Measurements from ENCODE around the gene AP1G2. TPM values are rescaled to one million over a fixed set of nuclear protein-coding genes. Genes with fewer than 3 reads are reported as not detected.
A peak's percentile ranks its signal among the peaks of the same experiment; 100 is the strongest.

AP1G2 gene
- total RNA-seq, 4 donors from 2014 or later: 175 to 369 (median 341) TPM

DNA sequence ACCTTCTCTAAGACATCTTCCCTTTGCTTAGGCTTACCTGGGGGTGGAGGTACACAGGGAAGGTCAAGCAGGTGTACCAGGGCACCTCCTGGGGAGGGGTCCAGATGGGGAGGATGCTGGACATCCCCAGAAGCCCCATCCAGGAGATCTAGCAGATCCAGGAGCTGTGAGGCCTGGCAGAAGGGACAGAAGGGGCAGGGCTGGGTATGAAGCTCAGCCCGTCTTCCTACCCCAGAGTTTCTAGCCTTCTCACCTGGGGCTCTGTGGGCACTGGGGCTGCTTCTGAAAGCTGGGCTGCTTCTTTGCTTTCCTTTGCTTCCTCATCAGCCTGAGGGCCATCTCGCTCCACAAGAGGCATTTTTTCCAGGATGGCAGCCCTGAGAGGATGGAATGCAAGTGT lies 6.3 kb downstream of the AP1G2 start:
- no peak overlapping the region for H3K27ac ChIP-seq
- no peak for TF ChIP-seq POLR2A (IDR thresholded peaks at IDR 0.05)
- TF ChIP-seq, protein P1, sequence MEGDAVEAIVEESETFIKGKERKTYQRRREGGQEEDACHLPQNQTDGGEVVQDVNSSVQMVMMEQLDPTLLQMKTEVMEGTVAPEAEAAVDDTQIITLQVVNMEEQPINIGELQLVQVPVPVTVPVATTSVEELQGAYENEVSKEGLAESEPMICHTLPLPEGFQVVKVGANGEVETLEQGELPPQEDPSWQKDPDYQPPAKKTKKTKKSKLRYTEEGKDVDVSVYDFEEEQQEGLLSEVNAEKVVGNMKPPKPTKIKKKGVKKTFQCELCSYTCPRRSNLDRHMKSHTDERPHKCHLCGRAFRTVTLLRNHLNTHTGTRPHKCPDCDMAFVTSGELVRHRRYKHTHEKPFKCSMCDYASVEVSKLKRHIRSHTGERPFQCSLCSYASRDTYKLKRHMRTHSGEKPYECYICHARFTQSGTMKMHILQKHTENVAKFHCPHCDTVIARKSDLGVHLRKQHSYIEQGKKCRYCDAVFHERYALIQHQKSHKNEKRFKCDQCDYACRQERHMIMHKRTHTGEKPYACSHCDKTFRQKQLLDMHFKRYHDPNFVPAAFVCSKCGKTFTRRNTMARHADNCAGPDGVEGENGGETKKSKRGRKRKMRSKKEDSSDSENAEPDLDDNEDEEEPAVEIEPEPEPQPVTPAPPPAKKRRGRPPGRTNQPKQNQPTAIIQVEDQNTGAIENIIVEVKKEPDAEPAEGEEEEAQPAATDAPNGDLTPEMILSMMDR (IDR thresholded peaks at IDR 0.05): no peak

DNA sequence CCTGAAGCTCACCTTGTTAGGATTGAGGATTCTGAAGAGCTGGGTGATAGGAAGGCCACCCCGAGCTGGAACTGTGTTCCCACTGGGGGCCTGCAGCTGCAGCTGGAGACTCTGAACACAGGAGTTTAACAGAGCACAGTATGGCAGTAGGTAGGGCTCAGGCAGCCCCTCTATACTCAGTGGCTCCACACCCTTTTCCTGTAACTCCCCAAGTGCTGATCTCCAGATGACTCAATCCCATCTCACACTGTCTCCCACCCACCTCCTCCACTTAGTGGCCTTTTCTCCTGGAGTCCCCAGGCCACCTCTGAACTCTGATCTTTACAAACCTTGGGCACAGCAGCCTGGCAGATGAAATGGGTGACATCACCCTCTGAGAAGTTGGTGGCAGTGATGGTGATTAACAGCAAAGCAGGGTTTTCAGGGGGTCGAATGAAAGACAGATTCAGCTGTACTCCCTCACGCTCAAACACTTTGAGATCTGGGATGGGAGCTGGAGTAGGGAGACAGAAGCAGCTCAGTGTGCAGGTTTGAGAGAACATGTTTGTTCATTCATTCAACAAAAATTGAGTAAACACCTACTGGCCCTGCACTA lies 7.6 kb downstream of the AP1G2 start:
- peaks cover 7 to 15% (median 10%) of the 10 kb centered on the region in 4 donors for H3K4me1 ChIP-seq
- DNase-seq: no peak
- peaks cover 0 to 57% (median 0%) of the 10 kb centered on the region in 3 donors for H3K36me3 ChIP-seq
- H3K4me3 ChIP-seq: no peak overlapping the region
- no peaks in the 10 kb centered on the region for H3K9me3 ChIP-seq
- no peaks in the 10 kb centered on the region for H3K27me3 ChIP-seq
- no peak overlapping the region for H3K27ac ChIP-seq
- TF ChIP-seq, protein P1 (IDR thresholded peaks at IDR 0.05): no peak
- TF ChIP-seq POLR2A (IDR thresholded peaks at IDR 0.05): no peak

More for the DNA sequence above, 6.3 kb downstream of the AP1G2 start:
- Histone ChIP-seq H3K36me3 (peaks cover 0 to 70% (median 0%) of the 10 kb centered on the region in 3 donors), H3K9me3 (no peaks in the 10 kb centered on the region), H3K27me3 (no peaks in the 10 kb centered on the region), H3K4me1 (peaks cover 7 to 11% (median 10%) of the 10 kb centered on the region in 4 donors), H3K4me3 (no peak overlapping the region)
- no peak for DNase-seq

DNA sequence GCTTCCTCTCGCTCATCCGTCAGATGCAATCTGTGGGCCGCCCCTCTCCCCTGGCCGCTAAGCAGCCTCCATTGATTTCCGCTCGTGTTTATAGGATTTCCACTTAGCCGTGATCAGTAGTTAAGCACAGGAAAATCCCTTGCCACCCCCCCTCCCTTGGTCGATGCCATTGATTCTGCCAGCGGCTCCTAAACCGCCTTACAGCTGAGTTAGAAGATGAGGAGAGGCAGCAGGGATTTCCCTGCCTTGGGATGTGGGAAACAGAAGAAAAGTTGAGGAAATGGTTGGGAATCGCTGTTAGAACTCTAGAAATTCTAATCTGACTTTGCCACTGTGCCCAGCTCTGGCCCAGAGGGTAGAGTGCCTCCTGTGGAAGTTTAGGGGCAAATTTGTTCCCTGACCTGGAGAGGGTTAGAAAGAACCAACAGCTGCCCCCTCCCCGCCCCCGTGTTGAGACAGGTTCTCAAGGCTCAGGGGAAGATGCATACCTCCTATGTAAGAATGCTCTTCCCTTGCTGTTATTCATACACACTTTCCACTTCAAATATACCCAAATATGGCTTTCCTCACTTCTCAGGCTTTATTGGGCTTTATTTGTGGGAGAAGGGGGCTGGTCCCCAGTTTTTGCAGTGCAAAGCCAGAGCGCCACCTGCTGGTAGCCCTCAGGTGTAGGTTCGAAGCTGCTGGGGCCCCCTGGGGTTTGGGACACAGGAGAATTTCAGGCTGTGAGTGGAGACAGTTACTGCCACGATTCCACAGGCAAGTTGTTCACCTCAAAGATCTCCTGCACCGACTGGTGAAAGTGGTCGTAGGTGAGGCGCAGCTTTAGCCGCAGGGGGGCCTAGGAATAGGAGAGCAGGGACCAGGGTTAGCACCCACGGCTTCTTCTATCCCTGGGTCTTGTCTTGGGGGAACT lies 8.3 kb downstream of the AP1G2 start:
- peaks cover 7 to 15% (median 10%) of the 10 kb centered on the region in 4 donors for H3K4me1 ChIP-seq
- DNase-seq: peak; percentile 56 to 75 (median 69)
- H3K27ac ChIP-seq: no peak overlapping the region
- peaks cover 0 to 50% (median 0%) of the 10 kb centered on the region in 3 donors for H3K36me3 ChIP-seq
- no peak for TF ChIP-seq POLR2A (IDR thresholded peaks at IDR 0.05)
- TF ChIP-seq, protein P1 (IDR thresholded peaks at IDR 0.05): peak; percentile 40 to 89 (median 72)
- H3K4me3 ChIP-seq: no peak overlapping the region
- no peaks in the 10 kb centered on the region for H3K9me3 ChIP-seq
- no peaks in the 10 kb centered on the region for H3K27me3 ChIP-seq

DNA sequence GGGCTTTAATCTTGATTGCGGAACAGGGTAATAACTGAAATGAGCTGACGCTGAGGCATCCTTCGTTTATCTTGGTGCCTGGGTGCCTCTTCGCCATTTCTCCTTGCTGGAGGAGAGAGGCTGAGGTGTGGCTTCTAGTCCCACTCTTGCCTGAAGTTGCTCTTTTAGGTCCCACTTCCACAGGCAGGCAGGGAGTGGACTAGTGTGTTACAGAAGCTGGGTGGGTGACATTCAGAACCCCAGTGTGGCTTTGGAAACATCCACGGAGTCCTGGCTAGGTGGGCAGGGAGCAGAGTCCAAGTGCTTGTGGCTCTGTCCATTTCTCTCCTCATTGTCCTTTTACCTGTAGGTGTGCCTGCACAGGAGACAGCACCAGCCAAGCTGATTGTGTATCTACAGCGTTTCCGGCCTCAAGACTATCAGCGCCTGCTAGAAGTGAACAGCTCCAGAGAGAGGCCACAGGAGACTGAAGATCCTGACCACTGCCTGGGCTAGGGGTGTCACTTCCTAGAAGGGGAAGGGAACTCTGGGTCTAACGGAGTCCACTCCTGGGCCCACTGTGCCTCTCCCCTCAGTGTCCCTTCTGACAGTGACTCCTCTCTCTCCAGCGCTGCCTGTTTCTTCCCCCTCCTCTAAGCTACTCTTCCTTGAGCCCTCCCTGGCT lies 9.1 kb downstream of the AP1G2 start:
- TF ChIP-seq POLR2A (IDR thresholded peaks at IDR 0.05): no peak
- TF ChIP-seq, protein P1 (IDR thresholded peaks at IDR 0.05): no peak

DNA sequence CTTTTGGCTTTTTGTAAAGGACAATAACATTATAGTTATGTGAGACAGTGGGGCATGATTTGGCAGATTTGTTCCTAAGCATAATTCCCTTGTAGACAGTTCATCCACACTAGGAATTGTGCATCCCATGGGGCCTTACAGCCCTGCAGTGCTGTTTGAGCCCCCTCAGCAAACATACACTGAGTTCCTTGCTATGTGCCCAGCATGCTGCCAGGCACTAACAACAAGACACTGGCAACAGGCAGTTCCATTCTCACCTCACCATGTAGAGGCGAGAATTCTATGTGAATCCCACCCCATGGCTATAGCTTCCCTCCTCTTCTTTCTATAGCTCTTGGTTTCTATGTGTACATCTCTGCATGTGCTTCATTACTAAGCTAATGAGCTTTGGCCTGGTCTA lies 9.6 kb downstream of the AP1G2 start:
- no peak for DNase-seq
- Histone ChIP-seq H3K4me1 (peaks cover 7 to 15% (median 10%) of the 10 kb centered on the region in 4 donors), H3K9me3 (no peaks in the 10 kb centered on the region), H3K4me3 (no peak overlapping the region), H3K27ac (no peak overlapping the region), H3K27me3 (no peaks in the 10 kb centered on the region), H3K36me3 (peaks cover 0 to 40% (median 0%) of the 10 kb centered on the region in 3 donors)
- TF ChIP-seq POLR2A (IDR thresholded peaks at IDR 0.05): no peak
- TF ChIP-seq, protein P1 (IDR thresholded peaks at IDR 0.05): no peak

More for the DNA sequence above, 9.1 kb downstream of the AP1G2 start:
- Histone ChIP-seq H3K27ac (no peak overlapping the region), H3K36me3 (peaks cover 0 to 44% (median 0%) of the 10 kb centered on the region in 3 donors), H3K27me3 (no peaks in the 10 kb centered on the region), H3K4me3 (no peak overlapping the region), H3K9me3 (no peaks in the 10 kb centered on the region), H3K4me1 (peaks cover 7 to 15% (median 10%) of the 10 kb centered on the region in 4 donors)
- no peak for DNase-seq

All from Peyer's patch (tissue), 4 donors.